GM18502 (cell line): ENCODE results near the gene XYLT2.
"Not testable (repeated sequence)": the region's sequence is repeated elsewhere in the genome, so short reads cannot be mapped to it uniquely, and the experiment has no call there.

ENCODE experiments used
- ATAC-seq: cut with Tn5 transposase; IDR thresholded peaks from one replicate; pipeline ENCODE4 v1.9.1; 2021; ENCODE audit warnings: mild to moderate bottlenecking; ENCODE audit not compliant: unreplicated experiment, poor library complexity

The XYLT2 gene

GRCh38 chr17:50381920-50382319 lies 36.0 kb downstream of the XYLT2 start:
- ATAC-seq, result no peak

GRCh38 chr17:50382931-50383330 lies 37.0 kb downstream of the XYLT2 start:
- no peak for ATAC-seq

- no peak for ATAC-seq
Observed at GRCh38 chr17:50386510-50386909, 40.6 kb downstream of the XYLT2 start.

- no peak for ATAC-seq
Observed at GRCh38 chr17:50388728-50389127, 42.8 kb downstream of the XYLT2 start.

GRCh38 chr17:50389534-50389933 lies 43.6 kb downstream of the XYLT2 start:
- no peak for ATAC-seq

- no peak for ATAC-seq
Observed at GRCh38 chr17:50392621-50393020, 46.7 kb downstream of the XYLT2 start.

GRCh38 chr17:50393700-50394099 lies 47.8 kb downstream of the XYLT2 start:
- ATAC-seq, result no peak

- no peak for ATAC-seq
Observed at GRCh38 chr17:50394711-50395110, 48.8 kb downstream of the XYLT2 start.

- peak; percentile 19 for ATAC-seq
Observed at GRCh38 chr17:50396261-50397110, 50.6 kb downstream of the XYLT2 start.

- peak; percentile 96 for ATAC-seq
Observed at GRCh38 chr17:50397111-50397918, 51.4 kb downstream of the XYLT2 start, which contains the start of gene LRRC59. LRRC59 (minus strand) TSS chr17:50397523; CDS start chr17:50397317, 206 bp downstream.

- no peak for ATAC-seq
Observed at GRCh38 chr17:50397919-50398285, 52.0 kb downstream of the XYLT2 start.

- not testable (repeated sequence) for ATAC-seq
Observed at GRCh38 chr17:50398672-50399071, 52.7 kb downstream of the XYLT2 start.

GRCh38 chr17:50399591-50399990 lies 53.7 kb downstream of the XYLT2 start:
- ATAC-seq, result not testable (repeated sequence)

GRCh38 chr17:50405351-50405750 lies 59.4 kb downstream of the XYLT2 start:
- ATAC-seq, result not testable (repeated sequence)

- ATAC-seq, result no peak
Observed at GRCh38 chr17:50406578-50406977, 60.7 kb downstream of the XYLT2 start.

GRCh38 chr17:50407921-50408320 lies 62.0 kb downstream of the XYLT2 start:
- no peak for ATAC-seq
